IMR-90 (cell line): ENCODE data around the gene MICAL2. TPM values are rescaled to one million over a fixed set of nuclear protein-coding genes. Genes with fewer than 3 reads are reported as not detected.

ENCODE experiments used
- ATAC-seq: fragments of 200-7000 bp; cut with Tn5 transposase; 2 replicates; pipeline ENCODE4 v1.9.1; 2020; ENCODE audit warnings: low read depth, mild to moderate bottlenecking, moderate library complexity
- BruUV-seq: library from RNA; stranded (reverse); fragments of 400-500 nt; replicated peaks from 2 replicates; lab custom pipeline; 2021; lab: Mats Ljungman, UMichigan
- CTCF ChIA-PET: fragments of 300-600 bp; formaldehyde crosslinking; extraction: SDS; loops from one replicate; lab custom pipeline; 2021; ENCODE audit warnings: antibody characterized with exemption; lab: Yijun Ruan, JAX
- POLR2A ChIA-PET: fragments of 300-600 bp; sonication (Branson Sonifier 250); formaldehyde crosslinking; loops from one replicate; lab custom pipeline; 2022; ENCODE audit warnings: antibody characterized with exemption; ENCODE audit not compliant: unreplicated experiment; lab: Charles Lee
- DNase-seq: peaks from one replicate; pipeline ENCODE4 v3.0.0; 2013
- H2AFZ ChIP-seq: replicated peaks from 2 replicates; pipeline ENCODE3; 2013; ENCODE audit warnings: low read length, mild to moderate bottlenecking; ENCODE audit not compliant: poor library complexity
- H2AK5ac ChIP-seq: 2 replicates; pipeline ENCODE4 v1.6.1; 2013; ENCODE audit warnings: low read depth, low read length, inconsistent platforms
- H2AK9ac ChIP-seq: replicated peaks from 2 replicates; pipeline ENCODE3; 2013; ENCODE audit warnings: mild to moderate bottlenecking, low read depth, low read length, moderate library complexity; ENCODE audit not compliant: poor library complexity
- H2BK120ac ChIP-seq: 2 replicates; pipeline ENCODE4 v1.6.1; 2013; ENCODE audit warnings: low read depth, low read length, inconsistent platforms
- H2BK15ac ChIP-seq: 3 replicates; pipeline ENCODE4 v1.6.1; 2013; ENCODE audit warnings: low read depth, low read length, inconsistent platforms
- H2BK20ac ChIP-seq: 2 replicates; pipeline ENCODE4 v1.6.1; 2013; ENCODE audit warnings: low read depth, mild to moderate bottlenecking, inconsistent platforms, low read length, moderate library complexity
- H2BK5ac ChIP-seq: 2 replicates; pipeline ENCODE4 v1.6.1; 2013; ENCODE audit warnings: mild to moderate bottlenecking, low read depth, low read length, inconsistent platforms; ENCODE audit not compliant: poor library complexity, severe bottlenecking
- H3K14ac ChIP-seq: replicated peaks from 2 replicates; pipeline ENCODE4 v1.6.1; 2013; ENCODE audit warnings: low read depth, low read length, inconsistent platforms
- H3K18ac ChIP-seq: 2 replicates; pipeline ENCODE4 v1.6.1; 2013; ENCODE audit warnings: low read depth, low read length, control low read depth
- H3K23ac ChIP-seq: 2 replicates; pipeline ENCODE4 v1.6.1; 2013; ENCODE audit warnings: low read depth, low read length, inconsistent platforms
- H3K27ac ChIP-seq: 2 replicates; pipeline ENCODE4 v1.5.1; 2013; ENCODE audit warnings: mild to moderate bottlenecking, control low read depth, low read length; ENCODE audit not compliant: insufficient read depth
- H3K27me3 ChIP-seq: 2 replicates; pipeline ENCODE4 v1.6.1; 2013; ENCODE audit warnings: low read length; ENCODE audit not compliant: control insufficient read depth, insufficient read depth
- H3K36me3 ChIP-seq: 2 replicates; pipeline ENCODE4 v1.6.1; 2013; ENCODE audit warnings: low read length, mixed read lengths; ENCODE audit not compliant: control insufficient read depth, insufficient read depth
- H3K4ac ChIP-seq: 2 replicates; pipeline ENCODE4 v1.6.1; 2013; ENCODE audit warnings: low read depth, low read length, inconsistent platforms
- H3K4me1 ChIP-seq: 2 replicates; pipeline ENCODE4 v1.6.1; 2013; ENCODE audit warnings: low read length, mixed read lengths; ENCODE audit not compliant: control insufficient read depth, insufficient read depth
- H3K4me2 ChIP-seq: 2 replicates; pipeline ENCODE4 v1.6.1; 2013; ENCODE audit warnings: low read depth, mild to moderate bottlenecking, control low read depth, low read length, moderate library complexity
- H3K4me3 ChIP-seq: 2 replicates; pipeline ENCODE4 v1.5.1; 2013; ENCODE audit warnings: low read depth, mild to moderate bottlenecking, control low read depth, low read length, moderate library complexity; ENCODE audit not compliant: insufficient read depth
- H3K56ac ChIP-seq: 2 replicates; pipeline ENCODE4 v1.6.1; 2013; ENCODE audit warnings: low read length, inconsistent platforms; ENCODE audit not compliant: insufficient read depth; ENCODE audit errors: extremely low read depth
- H3K79me1 ChIP-seq, 2 experiments: 2 replicates each; pipeline ENCODE4 v1.6.1; 2013; ENCODE audit warnings: low read length in 2 of 2, inconsistent platforms in 1 of 2, low read depth in 1 of 2
- H3K9ac ChIP-seq: 2 replicates; pipeline ENCODE4 v1.6.1; 2013; ENCODE audit warnings: low read depth, low read length, control low read depth
- H3K9me1 ChIP-seq: 2 replicates; pipeline ENCODE4 v1.6.1; 2013; ENCODE audit warnings: low read length, inconsistent platforms; ENCODE audit not compliant: insufficient read depth
- H3K9me3 ChIP-seq: 2 replicates; pipeline ENCODE4 v1.6.1; 2013; ENCODE audit warnings: low read length; ENCODE audit not compliant: control insufficient read depth, insufficient read depth
- H4K20me1 ChIP-seq: 2 replicates; pipeline ENCODE4 v1.6.1; 2013; ENCODE audit warnings: low read length, inconsistent platforms; ENCODE audit not compliant: insufficient read depth
- H4K5ac ChIP-seq: 2 replicates; pipeline ENCODE4 v1.6.1; 2013; ENCODE audit warnings: mild to moderate bottlenecking, low read depth, low read length, control low read depth
- H4K8ac ChIP-seq, 2 experiments: 2 replicates each; pipeline ENCODE4 v1.6.1; 2013; ENCODE audit warnings: low read depth in 2 of 2, low read length in 2 of 2, control low read depth in 1 of 2, inconsistent platforms in 1 of 2
- H4K91ac ChIP-seq: 2 replicates; pipeline ENCODE4 v1.6.1; 2013; ENCODE audit warnings: low read depth, low read length, inconsistent platforms; ENCODE audit not compliant: insufficient read depth
- BHLHE40 ChIP-seq: fragments of 150-350 bp; IDR thresholded peaks from 2 replicates; pipeline ENCODE4 v1.6.1; 2016; ENCODE audit warnings: mild to moderate bottlenecking, low read depth, low read length
- CEBPB ChIP-seq: IDR thresholded peaks from 2 replicates; pipeline ENCODE4 v1.6.1; 2012; ENCODE audit warnings: low read depth, low read length, improper control_type of control experiment
- CHD1 ChIP-seq: IDR thresholded peaks from 2 replicates; pipeline ENCODE4 v1.6.1; 2012; ENCODE audit warnings: low read depth, low read length, improper control_type of control experiment
- ELK1 ChIP-seq: fragments of 150-350 bp; IDR thresholded peaks from 2 replicates; pipeline ENCODE4 v1.6.1; 2016; ENCODE audit warnings: low read depth, mild to moderate bottlenecking, low read length, moderate library complexity, borderline replicate concordance
- FOS ChIP-seq: fragments of 150-350 bp; IDR thresholded peaks from 2 replicates; pipeline ENCODE4 v1.6.1; 2016; ENCODE audit warnings: low read depth, low read length
- MAFK ChIP-seq: IDR thresholded peaks from 2 replicates; pipeline ENCODE4 v1.6.1; 2012; ENCODE audit warnings: low read depth, low read length, improper control_type of control experiment
- MAZ ChIP-seq: IDR thresholded peaks from 2 replicates; pipeline ENCODE4 v1.6.1; 2012; ENCODE audit warnings: low read depth, mild to moderate bottlenecking, low read length, improper control_type of control experiment, moderate library complexity, borderline replicate concordance
- NFE2L2 ChIP-seq: fragments of 150-350 bp; IDR thresholded peaks from 2 replicates; pipeline ENCODE4 v1.6.1; 2016; ENCODE audit warnings: low read depth, mild to moderate bottlenecking, low read length
- POLR2A ChIP-seq: IDR thresholded peaks from 2 replicates; pipeline ENCODE4 v1.6.1; 2012; ENCODE audit warnings: mild to moderate bottlenecking, low read depth, low read length
- RAD21 ChIP-seq: IDR thresholded peaks from 2 replicates; pipeline ENCODE4 v1.6.1; 2012; ENCODE audit warnings: low read length, improper control_type of control experiment
- RCOR1 ChIP-seq: IDR thresholded peaks from 2 replicates; pipeline ENCODE4 v1.6.1; 2012; ENCODE audit warnings: mild to moderate bottlenecking, low read length, improper control_type of control experiment; ENCODE audit not compliant: insufficient replicate concordance
- SMC3 ChIP-seq: fragments of 150-350 bp; IDR thresholded peaks from 2 replicates; pipeline ENCODE4 v1.6.1; 2016; ENCODE audit warnings: low read depth, mild to moderate bottlenecking, antibody characterized with exemption, low read length, moderate library complexity
- USF2 ChIP-seq: fragments of 150-350 bp; IDR thresholded peaks from 2 replicates; pipeline ENCODE4 v1.6.1; 2017; ENCODE audit warnings: mild to moderate bottlenecking, antibody characterized with exemption, low read length, low read depth
- WGBS, 2 experiments: methylation state at CpG; one replicate each; pipeline versions ENCODE4 v1.1.5 to v1.1.7; 2013; ENCODE audit warnings: missing lambda C conversion rate in 2 of 2; ENCODE audit not compliant: insufficient read length in 1 of 2; ENCODE audit errors: extremely low coverage in 2 of 2; 5-methylcytosine and 5-hydroxymethylcytosine counted together
- dilution Hi-C: fragments of 300-500 bp; cut with HindIII; formaldehyde crosslinking; loops from one replicate; pipeline ENCODE4 v1.14.3; 2018; ENCODE audit warnings: low sequenced_read_pairs; ENCODE audit not compliant: unreplicated experiment
- in situ Hi-C: fragments of 300-500 bp; cut with MboI; formaldehyde crosslinking; loops from 3 replicates; pipeline ENCODE4 v1.14.3; 2019; ENCODE audit warnings: low sequenced_read_pairs, inconsistent platforms, mixed read lengths
- intact Hi-C: fragments of 100-400 bp; cut with micrococcal nuclease; formaldehyde crosslinking; loops from 2 replicates; pipeline ENCODE4 v1.10.0; 2022
- polyA plus RNA-seq, 3 experiments: library from polyadenylated mRNA; depleted of rRNA; stranded (reverse); fragments of >200 nt; gene quantifications; 2 replicates each; pipeline ENCODE4 v1.2.3, GENCODE V29; 2012; ENCODE audit warnings: low replicate concordance in 1 of 3
- total RNA-seq: library from RNA; depleted of rRNA; stranded (reverse); fragments of >200 nt; gene quantifications from 2 replicates; pipeline ENCODE4 v1.2.3, GENCODE V29; 2012

The MICAL2 gene
- total and polyA plus RNA-seq, 2 of the 4 experiments (the other 2 are of a cell fraction): 170 to 336 TPM

GRCh38 chr11:12124306-12124705 is 13.9 kb downstream of the MICAL2 start:
- Histone ChIP-seq H2BK15ac (peak overlapping the region; percentile 69; the same call in 2 of the 3 replicates), H2BK5ac (peak overlapping the region; percentile 39), H3K9me3 (no peaks in the 10 kb centered on the region), H3K56ac (peak overlapping the region; percentile 5; the same call in 1 of the 2 replicates), H4K91ac (peak overlapping the region; percentile 81), H3K9me1 (peaks cover 67% of the 10 kb centered on the region), H3K4me2 (no peak overlapping the region), H3K9ac (0 out of 2 replicates have a peak overlapping the region, but pooled peaks have one; percentile 22), H2AK9ac (peak overlapping the region; percentile 25), H3K4me1 (peaks cover 60% of the 10 kb centered on the region), H3K36me3 (peaks cover 3% of the 10 kb centered on the region; the same call in 1 of the 2 replicates), H3K23ac (peak overlapping the region; percentile 86), H3K79me1 (peaks cover 31 to 92% of the 10 kb centered on the region in 2 experiments), H3K18ac (peak overlapping the region; percentile 30), H2AFZ (no peak overlapping the region), H3K4ac (peak overlapping the region; percentile 60), H4K20me1 (peaks cover 75% of the 10 kb centered on the region), H2BK120ac (peak overlapping the region; percentile 81), H3K27me3 (no peaks in the 10 kb centered on the region), H3K4me3 (no peak overlapping the region), H2BK20ac (peak overlapping the region; percentile 92), H4K8ac (peak overlapping the region; percentile 28 to 61; a peak in 3 of 4 replicates), H3K27ac (peak overlapping the region; percentile 65; the same call in 1 of the 2 replicates), H2AK5ac (peak overlapping the region; percentile 59), H3K14ac (peak overlapping the region; percentile 75), H4K5ac (peak overlapping the region; percentile 60)
- in situ Hi-C loops: no loop called here
- dilution Hi-C loops: no loop called here
- 86% methylated on average over 4 of the region's 9 CpGs; no CpG with 5 or more reads in 1 of the 2 experiments for WGBS, 2 experiments
- POLR2A ChIA-PET: no interaction called here
- BruUV-seq: no TSS peak
- ATAC-seq (no peak), DNase-seq (no peak)
- CTCF ChIA-PET: no interaction called here
- intact Hi-C loops: no loop called here
- TF ChIP-seq BHLHE40: no peak
- no peak for TF ChIP-seq CEBPB
- TF ChIP-seq POLR2A: no peak
- no peak for TF ChIP-seq CHD1
- no peak for TF ChIP-seq SMC3
- no peak for TF ChIP-seq NFE2L2
- TF ChIP-seq ELK1: no peak
- no peak for TF ChIP-seq MAZ
- no peak for TF ChIP-seq RAD21
- no peak for TF ChIP-seq RCOR1
- no peak for TF ChIP-seq FOS
- no peak for TF ChIP-seq USF2
- TF ChIP-seq MAFK: no peak
